BLaER1 treated with 17β-estradiol and CSF1 and Interleukin-3, amounts not matched to agents 10 nM and 100 nM (cell line): Measurements from ENCODE around the gene TTC4.

Experiments
- H3K27ac ChIP-seq, 11 experiments: shearing (Covaris generic); formaldehyde crosslinking; 2 replicates each; pipeline ENCODE4 v1.8.1; 2022
- H3K27me3 ChIP-seq, 11 experiments: shearing (Covaris generic); formaldehyde crosslinking; 2 replicates each; pipeline ENCODE4 v1.8.1; 2022
- H3K36me3 ChIP-seq, 11 experiments: shearing (Covaris generic); formaldehyde crosslinking; 2 replicates each; pipeline ENCODE4 v1.8.1; 2022
- H3K4me1 ChIP-seq, 10 experiments: shearing (Covaris generic); formaldehyde crosslinking; 2 replicates each; pipeline ENCODE4 v1.8.1; 2022
- H3K4me2 ChIP-seq, 11 experiments: shearing (Covaris generic); formaldehyde crosslinking; 2 replicates each; pipeline ENCODE4 v1.8.1; 2022
- H3K4me3 ChIP-seq, 10 experiments: shearing (Covaris generic); formaldehyde crosslinking; 2 replicates each; pipeline ENCODE4 v1.8.1; 2022
- H3K9ac ChIP-seq, 11 experiments: shearing (Covaris generic); formaldehyde crosslinking; 2 replicates each; pipeline ENCODE4 v1.8.1; 2022
- H3K9me3 ChIP-seq, 11 experiments: shearing (Covaris generic); formaldehyde crosslinking; replicated peaks in 1 of 11; 2 replicates each; pipeline ENCODE4 v1.8.1; 2022
- H4K20me1 ChIP-seq, 11 experiments: shearing (Covaris generic); formaldehyde crosslinking; 2 replicates each; pipeline ENCODE4 v1.8.1; 2022
- Cebpa-rat ChIP-seq, 11 experiments: shearing (Covaris generic); IDR thresholded peaks; 2 replicates each; pipeline ENCODE4 v1.8.1; 2022

The TTC4 gene

GRCh38 chr1:54699936-54700525 is 15.6 kb upstream of the TTC4 start:
- no peak overlapping the region for H3K4me2 ChIP-seq
- no peak overlapping the region for H3K9ac ChIP-seq
- H3K4me3 ChIP-seq: no peak overlapping the region
- no peaks in the 10 kb centered on the region; a peak in 1 of 22 replicates for H3K36me3 ChIP-seq
- TF ChIP-seq Cebpa-rat (IDR thresholded peaks at IDR 0.05): no peak
- H3K9me3 ChIP-seq: no peaks in the 10 kb centered on the region
- no peaks in the 10 kb centered on the region for H4K20me1 ChIP-seq
- no peaks in the 10 kb centered on the region for H3K27me3 ChIP-seq
- H3K27ac ChIP-seq: no peak overlapping the region
- H3K4me1 ChIP-seq: no peaks in the 10 kb centered on the region

GRCh38 chr1:54701066-54701465 is 14.6 kb upstream of the TTC4 start:
- Histone ChIP-seq H3K36me3 (no peaks in the 10 kb centered on the region), H3K4me3 (no peak overlapping the region), H3K4me1 (no peaks in the 10 kb centered on the region), H3K9me3 (no peaks in the 10 kb centered on the region), H3K27me3 (no peaks in the 10 kb centered on the region), H3K9ac (no peak overlapping the region), H4K20me1 (no peaks in the 10 kb centered on the region; a peak in 2 of 22 replicates), H3K27ac (no peak overlapping the region), H3K4me2 (no peak overlapping the region)
- no peak for TF ChIP-seq Cebpa-rat (IDR thresholded peaks at IDR 0.05)

- Histone ChIP-seq H3K4me2 (no peak overlapping the region), H3K4me1 (no peaks in the 10 kb centered on the region), H4K20me1 (no peaks in the 10 kb centered on the region; a peak in 2 of 22 replicates), H3K27me3 (no peaks in the 10 kb centered on the region), H3K9me3 (no peaks in the 10 kb centered on the region), H3K27ac (no peak overlapping the region), H3K9ac (no peak overlapping the region), H3K4me3 (no peak overlapping the region), H3K36me3 (no peaks in the 10 kb centered on the region)
- no peak for TF ChIP-seq Cebpa-rat (IDR thresholded peaks at IDR 0.05)
These were observed 13.7 kb upstream of the TTC4 start for GRCh38 chr1:54701996-54702395.

GRCh38 chr1:54703471-54703870 is 12.2 kb upstream of the TTC4 start:
- Histone ChIP-seq H3K4me2 (no peak overlapping the region), H3K36me3 (no peaks in the 10 kb centered on the region), H4K20me1 (no peaks in the 10 kb centered on the region; a peak in 2 of 22 replicates), H3K27me3 (no peaks in the 10 kb centered on the region), H3K9ac (no peak overlapping the region), H3K9me3 (no peaks in the 10 kb centered on the region), H3K4me3 (no peak overlapping the region), H3K4me1 (no peaks in the 10 kb centered on the region), H3K27ac (no peak overlapping the region)
- TF ChIP-seq Cebpa-rat (IDR thresholded peaks at IDR 0.05): no peak

GRCh38 chr1:54705153-54705552 is 10.5 kb upstream of the TTC4 start:
- Histone ChIP-seq H3K4me3 (no peak overlapping the region), H3K27ac (no peak overlapping the region), H3K4me2 (no peak overlapping the region), H3K9me3 (no peaks in the 10 kb centered on the region), H4K20me1 (no peaks in the 10 kb centered on the region; a peak in 2 of 22 replicates), H3K27me3 (no peaks in the 10 kb centered on the region), H3K4me1 (no peaks in the 10 kb centered on the region), H3K9ac (no peak overlapping the region), H3K36me3 (no peaks in the 10 kb centered on the region)
- TF ChIP-seq Cebpa-rat (IDR thresholded peaks at IDR 0.05): no peak

GRCh38 chr1:54706419-54706818 is 9.2 kb upstream of the TTC4 start:
- H3K36me3 ChIP-seq: no peaks in the 10 kb centered on the region
- no peak overlapping the region for H3K4me2 ChIP-seq
- no peaks in the 10 kb centered on the region for H3K27me3 ChIP-seq
- H3K9me3 ChIP-seq: no peaks in the 10 kb centered on the region
- TF ChIP-seq Cebpa-rat (IDR thresholded peaks at IDR 0.05): no peak
- no peaks in the 10 kb centered on the region; a peak in 2 of 22 replicates for H4K20me1 ChIP-seq
- no peak overlapping the region for H3K27ac ChIP-seq
- H3K9ac ChIP-seq: no peak overlapping the region
- no peaks in the 10 kb centered on the region for H3K4me1 ChIP-seq
- no peak overlapping the region for H3K4me3 ChIP-seq

- Histone ChIP-seq H3K9ac (no peak overlapping the region), H3K36me3 (no peaks in the 10 kb centered on the region), H4K20me1 (no peaks in the 10 kb centered on the region; a peak in 2 of 22 replicates), H3K27ac (no peak overlapping the region), H3K4me1 (no peaks in the 10 kb centered on the region), H3K4me2 (no peak overlapping the region), H3K27me3 (no peaks in the 10 kb centered on the region), H3K9me3 (no peaks in the 10 kb centered on the region), H3K4me3 (no peak overlapping the region)
- no peak for TF ChIP-seq Cebpa-rat (IDR thresholded peaks at IDR 0.05)
These were observed 7.3 kb upstream of the TTC4 start for GRCh38 chr1:54708385-54708784.

GRCh38 chr1:54709547-54710292 is 5.9 kb upstream of the TTC4 start:
- no peaks in the 10 kb centered on the region for H3K27me3 ChIP-seq
- H3K4me2 ChIP-seq: no peak overlapping the region
- no peak overlapping the region for H3K4me3 ChIP-seq
- no peaks in the 10 kb centered on the region for H3K9me3 ChIP-seq
- TF ChIP-seq Cebpa-rat (IDR thresholded peaks at IDR 0.05): no peak
- no peaks in the 10 kb centered on the region; a peak in 2 of 22 replicates for H4K20me1 ChIP-seq
- H3K36me3 ChIP-seq: no peaks in the 10 kb centered on the region
- no peak overlapping the region for H3K27ac ChIP-seq
- H3K9ac ChIP-seq: no peak overlapping the region
- peaks cover 0 to under 1% (median 0%) of the 10 kb centered on the region in 10 experiments; a peak in 1 of 20 replicates for H3K4me1 ChIP-seq

GRCh38 chr1:54710434-54710833 is 5.2 kb upstream of the TTC4 start:
- peaks cover 4 to 8% (median 5%) of the 10 kb centered on the region in 10 experiments; a peak in 12 of 20 replicates for H3K4me1 ChIP-seq
- no peaks in the 10 kb centered on the region; a peak in 2 of 22 replicates for H4K20me1 ChIP-seq
- H3K27me3 ChIP-seq: no peaks in the 10 kb centered on the region
- no peak for TF ChIP-seq Cebpa-rat (IDR thresholded peaks at IDR 0.05)
- no peaks in the 10 kb centered on the region for H3K9me3 ChIP-seq
- H3K4me2 ChIP-seq: no peak overlapping the region
- H3K9ac ChIP-seq: no peak overlapping the region
- H3K4me3 ChIP-seq: no peak overlapping the region
- H3K36me3 ChIP-seq: no peaks in the 10 kb centered on the region
- no peak overlapping the region for H3K27ac ChIP-seq

GRCh38 chr1:54710841-54711240 is 4.8 kb upstream of the TTC4 start:
- Histone ChIP-seq H3K4me3 (no peak overlapping the region), H4K20me1 (no peaks in the 10 kb centered on the region; a peak in 2 of 22 replicates), H3K9ac (no peak overlapping the region), H3K9me3 (no peaks in the 10 kb centered on the region), H3K4me1 (peaks cover 4 to 9% (median 5%) of the 10 kb centered on the region in 10 experiments; a peak in 12 of 20 replicates), H3K27me3 (no peaks in the 10 kb centered on the region), H3K36me3 (no peaks in the 10 kb centered on the region), H3K27ac (no peak overlapping the region), H3K4me2 (no peak overlapping the region)
- TF ChIP-seq Cebpa-rat (IDR thresholded peaks at IDR 0.05): no peak
